Osteoblast (primary cell): ENCODE results near the gene DCUN1D5. TPM values are rescaled to one million over a fixed set of nuclear protein-coding genes. Genes with fewer than 3 reads are reported as not detected.

Source experiments
- DNase-seq: peaks from one replicate; pipeline ENCODE4 v3.0.0; 2011; ENCODE audit warnings: low spot score, mixed read lengths; ENCODE audit not compliant: insufficient read length; ENCODE audit errors: missing footprints
- H2AFZ ChIP-seq: 2 replicates; pipeline ENCODE4 v1.6.0; 2011; ENCODE audit warnings: mild to moderate bottlenecking, low read length
- H3K27ac ChIP-seq: 2 replicates; pipeline ENCODE4 v1.5.1; 2011; ENCODE audit warnings: mild to moderate bottlenecking, low read depth, low read length, moderate library complexity
- H3K27me3 ChIP-seq: 2 replicates; pipeline ENCODE4 v1.6.0; 2012; ENCODE audit warnings: mild to moderate bottlenecking, control low read depth, inconsistent platforms, low read length, moderate library complexity; ENCODE audit not compliant: insufficient read depth
- H3K36me3 ChIP-seq: 2 replicates; pipeline ENCODE4 v1.5.1; 2011; ENCODE audit warnings: mild to moderate bottlenecking, low read length, control low read depth, moderate library complexity; ENCODE audit not compliant: insufficient read depth
- H3K4me1 ChIP-seq: 2 replicates; pipeline ENCODE4 v1.5.1; 2011; ENCODE audit warnings: mild to moderate bottlenecking, low read length, control low read depth, moderate library complexity; ENCODE audit not compliant: insufficient read depth
- H3K4me2 ChIP-seq: 2 replicates; pipeline ENCODE4 v1.6.0; 2011; ENCODE audit warnings: mild to moderate bottlenecking, low read length; ENCODE audit not compliant: insufficient read depth
- H3K4me3 ChIP-seq: fragments of 200-600 bp; sonication (generic); 3 replicates; pipeline ENCODE4 v1.5.1; 2012; ENCODE audit warnings: mild to moderate bottlenecking, low read length, inconsistent platforms; ENCODE audit not compliant: insufficient read depth
- H3K79me2 ChIP-seq: 2 replicates; pipeline ENCODE4 v1.6.0; 2012; ENCODE audit warnings: mild to moderate bottlenecking, low read length, control low read depth, inconsistent platforms; ENCODE audit not compliant: insufficient read depth
- H3K9me3 ChIP-seq: 2 replicates; pipeline ENCODE4 v1.5.1; 2011; ENCODE audit warnings: low read depth, low read length, control low read depth
- H4K20me1 ChIP-seq: 2 replicates; pipeline ENCODE4 v1.6.0; 2012; ENCODE audit warnings: mild to moderate bottlenecking, low read length, control low read depth; ENCODE audit not compliant: insufficient read depth
- CTCF ChIP-seq: IDR thresholded peaks from 2 replicates; pipeline ENCODE4 v1.5.1; 2011; ENCODE audit warnings: mild to moderate bottlenecking, low read depth, low read length, moderate library complexity; ENCODE audit errors: extremely low read depth
- total RNA-seq: library from RNA; depleted of rRNA; stranded (reverse); fragments of >200 nt; gene quantifications from 2 replicates; pipeline ENCODE4 v1.2.3, GENCODE V29; 2012

DCUN1D5 gene
- 45.7 and 60.1 TPM in 2 replicates for total RNA-seq

GRCh38 chr11:103091801-103092524 lies at the start of gene DCUN1D5:
Gene DCUN1D5, minus strand, starts transcription at chr11:103092160. Its CDS starts 288 bp downstream, at chr11:103091872.
- Histone ChIP-seq H3K4me3 (peak within 1 kb of the TSS; percentile 92), H3K27ac (peak within 1 kb of the TSS; percentile 90), H3K9me3 (no peaks in the 10 kb centered on the region), H3K27me3 (peaks cover 10% of the 10 kb centered on the region), H3K4me2 (peak within 1 kb of the TSS; percentile 99), H4K20me1 (no peaks in the 10 kb centered on the region), H3K79me2 (peaks cover 53% of the 10 kb centered on the region), H3K4me1 (peaks cover 14% of the 10 kb centered on the region), H2AFZ (peak within 1 kb of the TSS; percentile 99), H3K36me3 (peaks cover 7% of the 10 kb centered on the region)
- peak; percentile 97 for DNase-seq
- no peak for TF ChIP-seq CTCF

GRCh38 chr11:103125462-103125861 lies 33.5 kb upstream of the DCUN1D5 start:
- Histone ChIP-seq H3K9me3 (no peaks in the 10 kb centered on the region), H2AFZ (no peak overlapping the region), H3K79me2 (no peaks in the 10 kb centered on the region), H3K4me2 (no peak overlapping the region), H3K27ac (no peak overlapping the region), H4K20me1 (no peaks in the 10 kb centered on the region), H3K4me1 (no peaks in the 10 kb centered on the region), H3K4me3 (no peak overlapping the region), H3K27me3 (no peaks in the 10 kb centered on the region), H3K36me3 (peaks cover 12% of the 10 kb centered on the region)
- no peak for DNase-seq
- TF ChIP-seq CTCF: no peak

- TF ChIP-seq CTCF: no peak
- Histone ChIP-seq H3K4me2 (no peak overlapping the region), H3K27ac (no peak overlapping the region), H4K20me1 (no peaks in the 10 kb centered on the region), H3K36me3 (no peaks in the 10 kb centered on the region), H3K79me2 (peaks cover 31% of the 10 kb centered on the region), H2AFZ (no peak overlapping the region), H3K4me1 (peaks cover 13% of the 10 kb centered on the region), H3K27me3 (no peaks in the 10 kb centered on the region), H3K9me3 (no peaks in the 10 kb centered on the region), H3K4me3 (no peak overlapping the region)
- no peak for DNase-seq
These were observed 22.9 kb upstream of the DCUN1D5 start for GRCh38 chr11:103114836-103115235.

GRCh38 chr11:103112364-103112763 lies 20.4 kb upstream of the DCUN1D5 start:
- DNase-seq: no peak
- Histone ChIP-seq H3K36me3 (no peaks in the 10 kb centered on the region), H4K20me1 (no peaks in the 10 kb centered on the region), H3K79me2 (peaks cover 31% of the 10 kb centered on the region), H3K27ac (no peak overlapping the region), H2AFZ (no peak overlapping the region), H3K4me2 (peak overlapping the region; percentile 94), H3K27me3 (no peaks in the 10 kb centered on the region), H3K4me1 (peaks cover 20% of the 10 kb centered on the region), H3K4me3 (peak overlapping the region; percentile 2), H3K9me3 (no peaks in the 10 kb centered on the region)
- TF ChIP-seq CTCF: no peak
